ENCODE measurements around the gene LCN6. TPM values are rescaled to one million over a fixed set of nuclear protein-coding genes. Genes with fewer than 3 reads are reported as not detected.
A peak's percentile ranks its signal among the peaks of the same experiment; 100 is the strongest.
"Not testable (repeated sequence)": the region's sequence is repeated elsewhere in the genome, so short reads cannot be mapped to it uniquely, and the experiment has no call there.

LCN6 gene
- total RNA-seq, 4 donors from 2014 or later = 0.82 to 6.7 (median 2.5) TPM; not detected in 1

DNA sequence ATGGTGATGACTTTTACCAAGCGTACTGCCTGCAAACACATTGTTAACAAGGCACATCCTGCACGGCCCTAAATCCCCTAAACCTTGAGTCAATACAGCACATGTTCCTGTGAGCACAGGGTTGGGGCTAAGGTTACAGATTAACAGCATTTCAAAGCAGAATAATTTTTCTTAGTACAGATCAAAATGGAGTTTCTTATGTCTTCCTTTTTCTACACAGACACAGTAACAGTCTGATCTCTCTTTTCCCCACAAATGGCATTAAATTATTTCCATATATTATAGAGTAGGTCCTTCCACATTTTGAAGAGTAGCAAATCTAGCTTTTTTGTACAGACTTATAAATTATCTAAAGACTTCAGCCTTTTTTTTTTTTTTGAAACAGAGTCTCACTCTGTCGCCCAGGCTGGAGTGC, 41.2 kb upstream of the LCN6 start:
- WGBS, 2 donors = 55 to 60% methylated on average over 3 of the region's 3 CpGs
- TF ChIP-seq CTCF (IDR thresholded peaks at IDR 0.05) = no peak
- no peak for TF ChIP-seq POLR2A (IDR thresholded peaks at IDR 0.05)
- Histone ChIP-seq H3K27me3 (no peaks in the 10 kb centered on the region), H3K9me3 (no peaks in the 10 kb centered on the region), H3K4me1 (peaks cover 11 to 36% (median 17%) of the 10 kb centered on the region in 3 donors), H3K4me3 (no peak overlapping the region), H3K36me3 (peaks cover 0 to 23% (median 3%) of the 10 kb centered on the region in 3 donors), H3K27ac (peak overlapping the region in 1 of 4 donors; percentile 99)
- intact Hi-C loops (cut with DNase I) = loop anchor here (5.0 kb wide), 1 partner anchor 258 kb away; the partner anchor contains the start of gene NPDC1
- DNase-seq = no peak

DNA sequence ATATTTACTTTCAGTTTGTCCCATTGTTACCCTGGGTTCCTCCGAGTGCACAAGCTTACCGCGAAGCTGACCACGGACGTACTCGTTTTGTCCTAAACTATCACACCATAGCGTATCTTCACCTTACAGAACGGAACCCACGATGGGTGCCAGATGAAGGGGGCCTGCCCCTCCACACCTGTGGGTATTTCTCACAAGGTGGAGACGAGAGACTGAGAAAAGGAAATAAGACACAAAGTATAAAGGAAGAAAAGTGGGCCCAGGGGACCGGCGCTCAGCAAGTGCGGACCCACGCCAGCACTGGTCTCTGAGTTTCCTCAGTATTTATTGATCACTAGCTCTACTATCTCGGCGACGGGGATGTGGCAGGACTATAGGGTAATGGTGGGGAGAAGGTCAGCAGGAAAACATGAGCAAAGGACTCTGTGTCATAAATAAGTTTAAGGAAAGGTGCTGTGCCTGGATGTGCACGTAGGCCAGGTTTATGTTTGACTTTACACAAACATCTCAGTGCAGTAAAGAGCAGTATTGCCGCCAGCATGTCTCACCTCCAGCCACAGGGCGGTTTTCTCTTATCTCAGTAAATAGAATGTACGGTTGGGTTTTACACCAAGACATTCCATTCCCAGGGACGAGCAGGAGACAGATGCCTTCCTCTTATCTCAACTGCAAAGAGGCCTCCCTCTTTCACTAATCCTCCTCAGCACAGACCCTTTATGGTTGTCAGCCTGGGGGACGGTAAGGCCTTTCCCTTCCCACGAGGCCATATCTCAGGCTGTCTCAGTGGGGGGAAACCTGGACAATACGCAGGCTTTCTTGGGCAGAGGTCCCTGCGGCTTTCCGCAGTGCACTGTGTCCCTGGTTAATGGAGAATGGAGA, 40.6 kb upstream of the LCN6 start:
- not testable (repeated sequence) for H3K27ac ChIP-seq, H3K27me3 ChIP-seq, H3K9me3 ChIP-seq, H3K4me3 ChIP-seq, DNase-seq
- H3K4me1 ChIP-seq = peaks cover 11 to 36% (median 17%) of the 10 kb centered on the region in 3 donors
- WGBS, 2 donors = 77 to 83% methylated on average over 24 to 25 of the region's 27 CpGs
- peaks cover 0 to 18% (median 3%) of the 10 kb centered on the region in 3 donors for H3K36me3 ChIP-seq
- intact Hi-C loops (cut with DNase I) = loop anchor here (5.0 kb wide), 1 partner anchor 258 kb away; the partner anchor contains the start of gene NPDC1

DNA sequence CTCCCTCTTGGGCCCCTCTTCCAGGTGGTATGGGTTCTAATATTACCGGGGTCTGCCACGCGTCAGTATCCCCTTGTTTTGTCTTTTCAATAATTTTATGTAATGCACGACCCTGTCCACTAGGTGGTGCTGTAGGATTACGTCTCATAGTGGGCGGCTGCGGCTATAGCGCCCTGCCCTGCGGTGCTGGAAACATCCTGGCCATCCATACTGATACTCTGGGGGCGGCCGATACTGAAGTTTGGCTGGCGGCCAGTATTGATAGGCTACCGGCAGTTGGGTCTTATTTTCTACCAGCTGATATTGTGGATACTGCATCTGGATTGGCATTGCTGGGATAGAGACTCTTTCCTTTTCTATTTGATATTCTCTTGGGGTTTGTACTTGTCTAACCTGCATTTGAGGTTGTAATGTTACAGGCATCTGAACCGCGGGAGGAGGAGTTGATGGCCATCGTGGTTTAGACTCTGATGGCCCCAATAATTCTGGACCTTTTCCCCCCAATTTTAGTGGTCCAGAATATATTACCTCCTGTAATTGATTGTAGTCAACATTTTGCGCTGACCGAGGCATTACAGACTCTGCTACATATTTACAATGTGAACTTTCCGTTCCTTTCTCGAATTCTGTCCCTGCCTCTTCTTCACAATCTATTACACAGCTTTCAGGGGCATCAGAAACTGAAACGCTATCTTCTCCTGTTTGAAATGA, 39.5 kb upstream of the LCN6 start:
- no peak for TF ChIP-seq POLR2A (IDR thresholded peaks at IDR 0.05)
- TF ChIP-seq CTCF (IDR thresholded peaks at IDR 0.05) = peak; percentile 78 to 88 (median 84)
- WGBS, 2 donors = 16 to 24% methylated on average over 16 to 21 of the region's 21 CpGs
- H3K9me3 ChIP-seq = no peaks in the 10 kb centered on the region
- no peaks in the 10 kb centered on the region for H3K27me3 ChIP-seq
- no peak overlapping the region for H3K4me3 ChIP-seq
- H3K36me3 ChIP-seq = peaks cover 0 to 8% (median 0%) of the 10 kb centered on the region in 3 donors
- no peak overlapping the region for H3K27ac ChIP-seq
- intact Hi-C loops (cut with DNase I) = loop anchor here (5.0 kb wide), 1 partner anchor 259 kb away; the partner anchor contains the start of gene NPDC1
- no peak for DNase-seq
- H3K4me1 ChIP-seq = peaks cover 11 to 34% (median 17%) of the 10 kb centered on the region in 3 donors

GRCh38 chr9:136786983-136787382, 38.7 kb upstream of the LCN6 start:
- 25 to 35% methylated on average over 4 of the region's 4 CpGs for WGBS, 2 donors

DNA sequence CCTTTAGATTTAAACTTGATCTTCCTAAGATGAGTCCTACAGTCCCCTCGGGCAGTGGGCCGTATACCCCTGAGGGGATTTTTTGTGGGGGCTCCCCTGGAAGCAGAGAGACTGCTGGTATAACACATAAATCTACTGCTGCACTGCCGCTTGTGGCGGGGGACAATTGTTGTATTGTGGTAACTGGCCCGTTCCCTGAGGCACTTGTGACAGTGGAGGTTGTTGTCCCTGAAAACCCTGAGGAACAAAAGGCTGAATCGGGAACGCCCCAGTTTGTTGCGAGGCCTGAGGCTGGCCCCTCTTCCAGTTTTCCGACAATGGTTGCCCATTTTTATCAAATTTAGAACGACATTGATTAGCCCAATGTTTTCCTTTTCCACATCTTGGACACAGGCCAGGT, 38.1 kb upstream of the LCN6 start:
- Histone ChIP-seq H3K4me1 (peaks cover 0 to 20% (median 8%) of the 10 kb centered on the region in 3 donors), H3K4me3 (no peak overlapping the region), H3K27ac (no peak overlapping the region), H3K36me3 (no peaks in the 10 kb centered on the region), H3K27me3 (no peaks in the 10 kb centered on the region), H3K9me3 (no peaks in the 10 kb centered on the region)
- 57 to 72% methylated on average over 9 to 10 of the region's 10 CpGs for WGBS, 2 donors
- intact Hi-C loops (cut with DNase I) = loop anchor here (5.0 kb wide), 1 partner anchor 261 kb away; the partner anchor contains the start of gene NPDC1
- DNase-seq = no peak
- no peak for TF ChIP-seq CTCF (IDR thresholded peaks at IDR 0.05)
- TF ChIP-seq POLR2A (IDR thresholded peaks at IDR 0.05) = no peak

More at GRCh38 chr9:136786983-136787382, 38.7 kb upstream of the LCN6 start:
- not testable (repeated sequence) for H3K36me3 ChIP-seq, H3K27ac ChIP-seq, DNase-seq, H3K27me3 ChIP-seq, H3K9me3 ChIP-seq, H3K4me3 ChIP-seq
- H3K4me1 ChIP-seq = peaks cover 4 to 25% (median 12%) of the 10 kb centered on the region in 3 donors
- intact Hi-C loops (cut with DNase I) = loop anchor here (5.0 kb wide), 1 partner anchor 260 kb away; the partner anchor contains the start of gene NPDC1

DNA sequence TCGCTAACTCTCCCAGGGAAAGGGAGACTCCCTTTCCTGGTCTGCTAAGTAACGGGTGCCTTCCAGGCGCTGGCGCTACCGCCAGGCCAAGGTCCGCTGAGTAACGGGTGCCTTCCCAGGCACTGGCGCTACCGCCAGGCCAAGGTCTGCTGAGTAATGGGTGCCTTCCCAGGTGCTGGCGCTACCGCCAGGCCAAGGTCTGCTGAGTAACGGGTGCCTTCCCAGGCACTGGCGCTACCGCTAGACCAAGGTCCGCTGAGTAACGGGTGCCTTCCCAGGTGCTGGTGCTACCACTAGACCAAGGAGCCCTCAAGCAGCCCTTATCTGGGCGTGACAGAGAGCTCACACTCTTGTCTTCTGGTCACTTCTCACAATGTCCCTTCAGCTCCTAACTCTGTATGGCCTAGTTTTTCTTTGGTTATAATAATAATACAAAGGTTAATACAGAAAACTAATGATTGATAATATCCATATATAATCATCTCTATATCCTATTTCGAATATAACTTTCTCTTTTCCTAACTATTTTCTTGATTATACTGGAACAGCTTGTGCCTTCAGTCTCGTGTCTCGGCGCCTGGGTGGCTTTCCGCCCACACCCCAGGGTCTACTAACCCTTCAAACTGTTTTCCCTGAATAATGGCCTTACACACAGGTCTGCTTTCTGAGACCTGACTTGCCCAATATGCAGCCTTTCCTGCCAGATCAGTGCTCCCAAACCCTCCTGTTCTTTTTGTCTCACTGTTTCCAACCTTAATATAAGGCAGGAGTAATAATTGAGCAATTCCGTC, 37.4 kb upstream of the LCN6 start:
- H3K27me3 ChIP-seq, H3K36me3 ChIP-seq, H3K27ac ChIP-seq, H3K9me3 ChIP-seq, DNase-seq, H3K4me3 ChIP-seq: not testable (repeated sequence)
- peaks cover 0 to 17% (median 8%) of the 10 kb centered on the region in 3 donors for H3K4me1 ChIP-seq
- WGBS, 2 donors = 72 to 75% methylated on average over 11 to 13 of the region's 23 CpGs
- intact Hi-C loops (cut with DNase I) = loop anchor here (5.0 kb wide), 1 partner anchor 262 kb away; the partner anchor contains the start of gene NPDC1
